HEK293 (cell line): ENCODE data around the gene ATXN7.

Source experiments
- CTCF ChIA-PET: fragments of 350-600 bp; formaldehyde crosslinking; extraction: SDS; loops from one replicate; lab custom pipeline; 2021; ENCODE audit warnings: antibody characterized with exemption; lab: Yijun Ruan, JAX
- POLR2A ChIA-PET: fragments of 300-600 bp; formaldehyde crosslinking; extraction: SDS; loops from one replicate; lab custom pipeline; 2020; ENCODE audit warnings: antibody characterized with exemption, inconsistent platforms; lab: Yijun Ruan, JAX
- H3K27ac ChIP-seq: fragments of 200-500 bp; sonication (Bioruptor generic); 2 replicates; pipeline ENCODE4 v1.5.1; 2014; ENCODE audit warnings: low read depth, low read length, control low read depth, inconsistent platforms; ENCODE audit errors: extremely low read depth
- H3K36me3 ChIP-seq, 2 experiments: fragments of 200-500 bp in 1 of 2; sonication (Bioruptor generic) in 1 of 2; 1 replicate in 1 of 2; 2 replicates in 1 of 2; pipeline ENCODE4 v1.5.1; 2014 to 2017; ENCODE audit warnings: inconsistent platforms in 2 of 2, low read length in 2 of 2; ENCODE audit not compliant: control insufficient read depth in 2 of 2, insufficient read depth in 1 of 2
- H3K4me1 ChIP-seq: fragments of 200-500 bp; sonication (Bioruptor generic); 2 replicates; pipeline ENCODE4 v1.5.1; 2014; ENCODE audit warnings: mild to moderate bottlenecking, low read length, inconsistent platforms; ENCODE audit not compliant: control insufficient read depth, insufficient read depth
- H3K4me3 ChIP-seq: 2 replicates; pipeline ENCODE4 v1.5.1; 2011; ENCODE audit warnings: low read depth, mild to moderate bottlenecking, control low read depth, low read length, moderate library complexity
- H3K9me3 ChIP-seq: fragments of 200-500 bp; sonication (Bioruptor generic); 2 replicates; pipeline ENCODE4 v1.5.1; 2014; ENCODE audit warnings: low read depth, low read length, inconsistent platforms; ENCODE audit not compliant: control insufficient read depth, insufficient read depth
- EGR2 ChIP-seq: fragments of 450-650 bp; formaldehyde crosslinking; IDR thresholded peaks from 2 replicates; pipeline ENCODE4 v1.5.1; 2016; ENCODE audit warnings: low read depth, missing biosample characterization, missing genetic modification characterization
- KLF17 ChIP-seq: fragments of 450-650 bp; formaldehyde crosslinking; IDR thresholded peaks from 2 replicates; pipeline ENCODE4 v1.5.1; 2016; ENCODE audit warnings: missing biosample characterization, missing genetic modification characterization
- MEIS1 ChIP-seq: sonication (generic); formaldehyde crosslinking; IDR thresholded peaks from 2 replicates; pipeline ENCODE4 v1.8.1; 2022; ENCODE audit warnings: missing genetic modification reagents, mild to moderate bottlenecking, borderline replicate concordance
- PRDM1 ChIP-seq: fragments of 450-650 bp; formaldehyde crosslinking; IDR thresholded peaks from 2 replicates; pipeline ENCODE4; 2016; ENCODE audit warnings: missing biosample characterization, missing genetic modification characterization
- PRDM6 ChIP-seq: fragments of 450-650 bp; formaldehyde crosslinking; IDR thresholded peaks from 2 replicates; pipeline ENCODE4 v1.5.1; 2017; ENCODE audit warnings: missing biosample characterization, missing genetic modification characterization
- SP2 ChIP-seq: fragments of 450-650 bp; formaldehyde crosslinking; IDR thresholded peaks from 2 replicates; pipeline ENCODE4 v1.5.1; 2016; ENCODE audit warnings: missing biosample characterization, missing genetic modification characterization
- YY1 ChIP-seq: fragments of 450-650 bp; formaldehyde crosslinking; IDR thresholded peaks from 2 replicates; pipeline ENCODE4 v1.5.1; 2018; ENCODE audit warnings: missing biosample characterization, missing genetic modification characterization
- ZBTB1 ChIP-seq: fragments of 450-650 bp; formaldehyde crosslinking; IDR thresholded peaks from 2 replicates; pipeline ENCODE4 v1.5.1; 2016; ENCODE audit warnings: missing biosample characterization, missing genetic modification characterization
- ZFHX2 ChIP-seq: fragments of 450-650 bp; formaldehyde crosslinking; conservative IDR thresholded peaks from 2 replicates; pipeline ENCODE4 v1.5.1; 2016; ENCODE audit warnings: missing biosample characterization, missing genetic modification characterization
- ZFP3 ChIP-seq: fragments of 450-650 bp; formaldehyde crosslinking; IDR thresholded peaks from 2 replicates; pipeline ENCODE4 v1.5.1; 2016; ENCODE audit warnings: low read depth, missing biosample characterization, missing genetic modification characterization
- ZNF121 ChIP-seq: fragments of 450-650 bp; formaldehyde crosslinking; IDR thresholded peaks from 2 replicates; pipeline ENCODE4 v1.5.1; 2016; ENCODE audit warnings: missing biosample characterization, missing genetic modification characterization
- ZNF239 ChIP-seq: fragments of 450-650 bp; formaldehyde crosslinking; IDR thresholded peaks from 2 replicates; pipeline ENCODE4 v1.5.1; 2016; ENCODE audit warnings: missing biosample characterization, missing genetic modification characterization
- ZNF366 ChIP-seq: fragments of 450-650 bp; formaldehyde crosslinking; conservative IDR thresholded peaks from 2 replicates; pipeline ENCODE4 v1.5.1; 2016; ENCODE audit warnings: missing biosample characterization, missing genetic modification characterization
- ZNF391 ChIP-seq: fragments of 450-650 bp; formaldehyde crosslinking; IDR thresholded peaks from 2 replicates; pipeline ENCODE4 v1.5.1; 2016; ENCODE audit warnings: low read depth, missing biosample characterization, missing genetic modification characterization, borderline replicate concordance
- ZNF600 ChIP-seq: fragments of 450-650 bp; formaldehyde crosslinking; IDR thresholded peaks from 2 replicates; pipeline ENCODE4 v1.5.1; 2016; ENCODE audit warnings: missing biosample characterization, missing genetic modification characterization
- ZNF623 ChIP-seq: fragments of 450-650 bp; formaldehyde crosslinking; IDR thresholded peaks from 2 replicates; pipeline ENCODE4 v1.5.1; 2016; ENCODE audit warnings: missing biosample characterization, missing genetic modification characterization
- ZNF624 ChIP-seq: fragments of 450-650 bp; formaldehyde crosslinking; IDR thresholded peaks from 2 replicates; pipeline ENCODE4 v1.5.1; 2017; ENCODE audit warnings: missing biosample characterization, missing genetic modification characterization
- ZNF777 ChIP-seq: fragments of 450-650 bp; formaldehyde crosslinking; IDR thresholded peaks from 2 replicates; pipeline ENCODE4 v1.5.1; 2017; ENCODE audit warnings: missing biosample characterization, missing genetic modification characterization, borderline replicate concordance
- ZNF830 ChIP-seq: fragments of 450-650 bp; IDR thresholded peaks from 2 replicates; pipeline ENCODE4 v1.5.0; 2018; ENCODE audit warnings: missing biosample characterization, missing genetic modification characterization, low read depth, mild to moderate bottlenecking, moderate library complexity

Gene ATXN7

GRCh38 chr3:63932509-63933212 is 69.0 kb downstream of the ATXN7 start:
- POLR2A ChIA-PET: no interaction called here
- Histone ChIP-seq H3K27ac (no peak overlapping the region), H3K9me3 (no peaks in the 10 kb centered on the region), H3K4me3 (no peak overlapping the region), H3K36me3 (no peaks in the 10 kb centered on the region), H3K4me1 (peaks cover 13% of the 10 kb centered on the region)
- no peak for TF ChIP-seq ZNF830
- TF ChIP-seq PRDM1: peak; percentile 90
- TF ChIP-seq ZFP3: no peak
- CTCF ChIA-PET: interaction anchor here (1.5 kb wide), 1 partner anchor 29 kb away, joined by 8 read pairs; no protein-coding TSS in a partner anchor

GRCh38 chr3:63933459-63933858 is 69.8 kb downstream of the ATXN7 start:
- POLR2A ChIA-PET: no interaction called here

GRCh38 chr3:63934041-63934866 is 70.6 kb downstream of the ATXN7 start:
- Histone ChIP-seq H3K27ac (no peak overlapping the region), H3K4me1 (peaks cover 15% of the 10 kb centered on the region), H3K4me3 (no peak overlapping the region), H3K9me3 (no peaks in the 10 kb centered on the region), H3K36me3 (no peaks in the 10 kb centered on the region)
- CTCF ChIA-PET: interaction anchor here (1.5 kb wide), 1 partner anchor 28 kb away, joined by 8 read pairs; no protein-coding TSS in a partner anchor
- TF ChIP-seq MEIS1 (CRISPR knock-in tag) (no peak), ZFHX2 (tag by site-specific recombination) (peak; percentile 40), EGR2 (0 out of 2 replicates have a peak, but pooled peaks have one; percentile 15)
- POLR2A ChIA-PET: no interaction called here

More at GRCh38 chr3:63933459-63933858, 69.8 kb downstream of the ATXN7 start:
- TF ChIP-seq SP2 (tag by site-specific recombination) (no peak), ZNF623 (tag by site-specific recombination) (no peak), ZNF600 (tag by site-specific recombination) (no peak), ZNF391 (no peak), ZNF624 (no peak), ZNF777 (tag by site-specific recombination) (no peak), KLF17 (no peak), ZNF239 (tag by site-specific recombination) (no peak), ZNF121 (tag by site-specific recombination) (no peak), YY1 (tag by site-specific recombination) (no peak), ZNF366 (tag by site-specific recombination) (no peak)
- Histone ChIP-seq H3K36me3 (no peaks in the 10 kb centered on the region), H3K27ac (no peak overlapping the region), H3K4me3 (no peak overlapping the region), H3K4me1 (peaks cover 15% of the 10 kb centered on the region), H3K9me3 (no peaks in the 10 kb centered on the region)
- CTCF ChIA-PET: interaction anchor here (1.5 kb wide), 1 partner anchor 28 kb away, joined by 8 read pairs; no protein-coding TSS in a partner anchor

GRCh38 chr3:63936925-63937324 is 73.3 kb downstream of the ATXN7 start:
- TF ChIP-seq ZBTB1 (tag by site-specific recombination) (no peak), PRDM6 (0 out of 2 replicates have a peak, but pooled peaks have one; percentile 4)
- Histone ChIP-seq H3K36me3 (no peaks in the 10 kb centered on the region), H3K9me3 (no peaks in the 10 kb centered on the region), H3K27ac (no peak overlapping the region), H3K4me1 (peaks cover 15% of the 10 kb centered on the region), H3K4me3 (no peak overlapping the region)
- ChIA-PET CTCF (no interaction called here), POLR2A (no interaction called here)
